CD4-positive, alpha-beta T cell treated with Interleukin-4 for 1 hour (primary cell): ENCODE data around the gene MGME1.
"Not testable (repeated sequence)": the region's sequence is repeated elsewhere in the genome, so short reads cannot be mapped to it uniquely, and the experiment has no call there.

Source experiments
- DNase-seq, 2 donors: peaks; one replicate each; pipeline ENCODE4 v3.0.0-alpha.2; 2020 to 2022

Gene MGME1

GRCh38 chr20:17941087-17941825, 27.6 kb upstream of the MGME1 start:
- no peak for DNase-seq

GRCh38 chr20:17941826-17942196, 27.0 kb upstream of the MGME1 start:
- no peak for DNase-seq

DNA sequence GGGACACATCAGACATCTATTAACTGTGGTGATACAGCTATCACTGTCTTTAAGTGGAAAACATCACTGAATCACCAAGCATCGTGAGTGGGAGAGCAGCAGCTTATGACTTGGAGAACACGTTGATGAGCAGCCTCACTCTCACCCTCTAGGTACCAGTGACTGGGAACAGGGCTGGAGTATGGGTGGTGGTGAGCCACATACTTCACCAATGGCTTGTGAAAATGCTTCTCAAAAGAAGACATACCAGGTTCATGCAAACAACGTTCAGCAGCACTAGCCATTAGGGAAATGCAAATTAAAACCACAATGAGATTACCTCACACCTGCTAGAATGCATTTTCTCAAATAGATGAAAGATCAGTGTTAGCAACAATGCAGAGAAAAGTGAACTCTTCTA, 25.5 kb upstream of the MGME1 start:
- no peak for DNase-seq

DNA sequence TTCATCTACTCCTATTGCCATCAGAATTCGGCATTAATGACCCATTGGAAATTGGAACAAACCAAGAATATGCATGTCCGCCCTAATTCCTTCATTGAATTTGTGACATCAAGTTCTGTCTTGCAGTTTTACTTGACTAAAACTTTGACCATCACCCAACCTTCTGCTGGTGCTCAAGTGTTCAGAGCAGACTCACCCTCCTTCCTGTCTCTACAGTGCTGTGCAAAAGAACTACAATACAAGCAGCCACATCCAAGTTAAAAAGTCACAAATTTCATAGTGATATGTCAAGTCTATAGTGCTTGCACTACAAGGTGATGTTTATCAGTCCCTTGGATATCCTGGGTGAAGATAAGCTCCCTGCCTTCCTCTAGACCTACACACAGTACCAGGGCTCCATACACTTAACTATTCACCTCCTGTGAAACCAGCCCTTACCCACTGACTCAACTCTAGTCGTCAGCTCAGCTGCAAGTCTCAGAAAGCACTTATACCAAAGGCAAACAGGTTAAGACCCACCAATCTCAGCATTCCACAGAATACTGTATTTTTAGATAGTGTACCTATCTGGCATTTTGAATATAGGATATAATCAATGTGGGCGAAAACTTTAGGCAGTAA, 23.9 kb upstream of the MGME1 start:
- DNase-seq: no peak

DNA sequence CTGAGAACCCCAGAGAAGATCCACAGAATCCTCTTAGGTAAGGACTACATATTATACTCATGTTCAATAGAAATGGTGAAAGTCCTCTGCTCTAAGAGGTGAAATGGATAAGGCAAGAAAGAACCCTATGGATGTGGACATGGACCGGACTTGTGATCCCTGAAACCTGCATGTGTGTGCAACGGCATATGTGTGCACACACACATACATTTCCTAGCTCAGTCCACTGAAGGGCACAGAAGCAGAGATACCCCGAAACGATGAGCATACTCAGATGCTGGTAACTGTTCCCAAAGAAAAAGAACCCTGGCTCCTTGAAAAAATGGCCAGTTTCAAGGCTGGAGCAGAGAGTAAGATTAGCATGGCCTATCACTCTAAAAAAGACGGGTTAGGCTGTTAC, 22.8 kb upstream of the MGME1 start:
- no peak for DNase-seq

DNA sequence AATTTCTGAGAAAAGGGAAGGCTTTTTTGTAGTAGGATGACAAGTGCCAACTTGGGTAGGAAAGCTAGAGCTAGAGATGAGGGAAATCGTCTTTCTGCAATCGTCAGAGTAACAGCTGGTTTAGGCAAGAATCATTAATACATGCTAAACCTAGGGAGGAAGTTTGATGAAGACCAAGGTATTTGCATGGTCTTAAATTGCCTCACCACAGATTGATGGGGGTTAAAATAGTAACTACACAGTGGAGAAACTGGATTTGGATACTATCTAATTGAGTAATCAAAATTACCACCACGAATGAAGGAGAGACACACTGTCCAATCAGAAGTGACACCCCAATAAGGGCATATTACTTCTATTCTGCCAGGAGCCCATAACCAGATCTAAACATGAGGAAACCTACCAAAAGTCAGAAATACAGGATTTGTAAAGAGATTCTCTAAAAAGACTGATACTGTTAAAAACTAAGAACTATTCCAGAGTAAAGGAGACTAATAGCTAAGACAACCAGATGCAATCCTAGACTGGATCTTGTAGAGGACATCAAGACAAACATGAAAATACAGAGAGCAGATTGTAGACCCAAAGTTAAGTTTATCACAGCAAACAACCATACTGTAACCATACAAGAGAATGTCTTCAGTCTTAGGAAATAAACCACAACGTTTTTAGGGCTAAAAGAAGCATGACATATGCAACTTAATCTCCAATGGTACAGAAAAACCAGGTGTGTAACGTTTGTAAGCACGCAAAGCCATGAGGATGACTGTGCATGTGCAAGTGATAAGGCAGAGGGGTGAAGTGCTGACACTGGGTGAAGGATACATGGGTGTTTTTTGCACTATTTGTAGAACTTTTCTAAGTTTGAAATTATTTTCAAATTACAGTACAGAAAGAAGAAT, 22.0 kb upstream of the MGME1 start:
- no peak for DNase-seq

- DNase-seq: no peak
Observed at GRCh38 chr20:17947474-17947815, 21.4 kb upstream of the MGME1 start.

DNA sequence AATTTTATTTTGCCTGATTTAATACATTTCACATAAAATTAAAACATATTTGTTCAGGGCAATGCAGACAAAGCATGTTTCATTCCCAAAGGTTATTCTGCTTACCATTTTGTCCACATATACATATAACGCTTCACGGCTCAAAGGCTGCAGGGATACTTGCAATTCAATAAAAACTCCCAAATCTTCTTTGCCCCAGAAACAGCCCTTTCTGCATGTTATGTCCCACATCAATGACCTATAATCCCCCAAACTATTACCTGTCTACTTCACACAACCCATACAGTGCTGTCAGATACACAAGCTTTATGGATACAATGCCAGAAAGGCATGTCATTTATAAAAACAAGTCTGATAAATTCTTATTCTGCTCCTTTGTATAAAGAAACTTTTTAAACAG, 20.4 kb upstream of the MGME1 start:
- no peak for DNase-seq

- DNase-seq: no peak
Observed at GRCh38 chr20:17949899-17950298, 18.9 kb upstream of the MGME1 start.

DNA sequence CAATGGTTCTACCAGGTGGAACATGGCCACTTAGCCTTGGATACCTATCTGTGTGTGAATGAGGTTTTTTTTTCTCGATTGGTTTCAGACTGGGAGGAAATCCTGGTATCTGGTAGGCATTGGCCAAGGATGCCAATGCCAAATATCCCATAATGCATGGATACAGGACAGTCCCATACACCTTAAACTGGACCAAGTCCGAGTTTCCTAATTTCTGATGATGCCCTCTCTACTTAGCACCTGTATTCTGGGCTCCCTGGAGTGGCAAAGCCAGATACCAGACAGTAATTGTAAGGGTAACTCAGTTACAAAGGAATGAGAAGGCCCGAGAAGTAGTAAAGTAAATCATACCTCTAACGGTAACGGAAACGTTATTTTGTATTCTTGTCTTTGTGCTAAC, 18.1 kb upstream of the MGME1 start:
- no peak for DNase-seq

DNA sequence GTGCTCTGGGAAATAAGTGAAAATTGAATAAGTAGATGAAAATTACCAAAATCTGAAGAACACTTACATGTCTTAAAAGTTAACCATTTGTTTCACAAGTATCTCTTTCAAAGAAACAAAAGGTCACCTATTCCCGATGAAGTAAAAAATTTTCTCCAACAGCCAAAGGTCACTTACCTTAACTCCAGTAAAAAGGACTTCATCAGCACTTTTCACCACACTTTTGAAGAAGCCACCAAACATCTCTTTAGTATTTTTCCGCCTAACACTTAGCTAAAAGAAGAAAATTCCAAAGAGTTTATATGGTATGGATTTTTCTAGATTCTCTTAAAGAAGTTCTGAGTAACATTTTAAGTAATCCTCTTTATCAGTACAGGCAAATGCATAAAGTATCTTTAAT, 17.5 kb upstream of the MGME1 start:
- DNase-seq: no peak

- no peak for DNase-seq
Observed at GRCh38 chr20:17952692-17953684, 15.8 kb upstream of the MGME1 start.

DNA sequence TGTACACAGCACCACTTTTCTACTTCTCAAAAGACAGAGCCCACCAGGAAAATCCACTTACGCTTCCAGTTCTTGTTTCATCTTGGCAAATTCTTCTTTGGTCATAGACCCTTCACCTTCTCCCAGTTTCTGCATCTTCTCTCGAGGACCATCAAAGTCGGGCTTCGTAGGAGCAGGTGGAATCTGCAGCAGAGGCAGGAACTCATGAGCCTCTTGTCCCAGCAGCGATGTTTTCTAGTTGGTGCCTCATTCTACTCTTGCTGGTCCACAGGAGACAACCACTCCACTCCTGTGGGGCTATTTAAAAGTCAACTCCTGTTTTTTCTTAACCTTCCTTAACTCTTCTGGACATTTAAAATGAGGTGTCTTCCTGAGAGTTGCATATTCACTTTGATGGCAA, 14.9 kb upstream of the MGME1 start:
- DNase-seq: no peak

GRCh38 chr20:17955302-17955701, 13.5 kb upstream of the MGME1 start:
- DNase-seq: no peak

DNA sequence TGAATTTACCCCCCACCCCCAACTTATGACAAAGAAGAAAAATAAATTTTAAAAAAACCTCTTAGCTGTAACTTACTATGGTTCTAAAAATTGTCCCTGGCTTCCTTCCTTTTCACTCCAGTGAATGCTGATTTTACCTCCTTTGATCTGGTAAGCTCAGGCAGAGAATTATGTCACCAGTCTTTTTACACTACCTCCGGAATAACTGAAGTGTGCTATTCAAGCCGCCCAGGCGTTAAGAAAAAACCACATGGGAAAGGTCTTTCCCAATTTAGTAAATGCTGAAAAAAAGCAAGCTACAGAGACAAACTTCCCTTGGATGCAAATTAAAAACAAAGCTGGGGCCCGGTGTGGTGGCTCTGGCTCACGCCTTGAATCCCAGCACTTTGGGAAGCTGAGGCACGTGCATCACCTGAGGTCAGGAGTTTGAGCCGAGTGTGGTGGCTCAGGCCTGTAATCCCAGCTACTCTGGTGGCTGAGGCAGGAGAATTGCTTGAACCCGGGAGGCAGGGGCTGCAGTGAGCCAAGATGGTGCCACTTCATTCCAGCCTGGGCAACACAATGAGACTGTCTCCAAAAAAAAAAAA, 12.6 kb upstream of the MGME1 start:
- DNase-seq: no peak

DNA sequence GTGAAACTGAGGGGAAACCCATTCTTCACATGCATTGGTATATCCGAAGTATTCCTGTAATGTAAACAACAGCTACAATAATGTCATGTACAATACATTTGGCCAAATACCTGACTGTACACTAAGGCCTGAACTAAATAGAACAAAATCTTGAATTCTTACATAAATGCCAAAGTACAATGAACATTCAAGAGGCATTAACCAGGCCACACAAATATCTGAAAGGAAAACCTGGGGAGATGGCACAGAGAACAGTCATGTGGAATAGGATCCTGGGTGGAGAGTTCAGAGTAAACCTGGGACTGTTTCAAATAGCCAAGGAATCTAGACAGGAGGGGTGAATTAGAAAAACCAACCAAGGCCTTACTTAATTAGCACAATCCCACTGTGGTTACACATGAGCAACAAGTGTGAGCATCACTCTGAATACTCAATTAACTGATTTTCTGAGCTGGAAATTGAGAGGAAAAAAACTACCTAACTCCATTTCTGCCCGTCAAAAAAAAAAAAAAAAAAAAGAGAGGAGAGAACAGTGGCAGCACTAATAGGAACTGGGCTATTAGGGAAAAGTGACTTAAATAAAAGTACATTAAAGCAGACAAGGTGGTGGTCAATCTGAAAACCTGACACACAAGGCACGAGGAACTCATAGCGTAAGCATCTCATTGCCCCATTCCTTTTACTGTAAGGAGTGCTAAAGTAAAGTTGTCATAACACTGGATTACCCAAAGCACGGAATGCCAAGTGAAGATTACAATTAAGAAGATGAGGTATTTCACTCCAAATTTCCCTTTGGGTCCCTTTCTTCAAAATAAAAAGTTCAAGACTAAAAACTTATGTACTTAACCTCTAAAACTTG, 11.1 kb upstream of the MGME1 start:
- no peak for DNase-seq

GRCh38 chr20:17958373-17959256, 10.2 kb upstream of the MGME1 start:
- no peak for DNase-seq

GRCh38 chr20:17959257-17959627, 9.6 kb upstream of the MGME1 start:
- DNase-seq: no peak

GRCh38 chr20:17960400-17960885, 8.4 kb upstream of the MGME1 start:
- DNase-seq: not testable (repeated sequence)

DNA sequence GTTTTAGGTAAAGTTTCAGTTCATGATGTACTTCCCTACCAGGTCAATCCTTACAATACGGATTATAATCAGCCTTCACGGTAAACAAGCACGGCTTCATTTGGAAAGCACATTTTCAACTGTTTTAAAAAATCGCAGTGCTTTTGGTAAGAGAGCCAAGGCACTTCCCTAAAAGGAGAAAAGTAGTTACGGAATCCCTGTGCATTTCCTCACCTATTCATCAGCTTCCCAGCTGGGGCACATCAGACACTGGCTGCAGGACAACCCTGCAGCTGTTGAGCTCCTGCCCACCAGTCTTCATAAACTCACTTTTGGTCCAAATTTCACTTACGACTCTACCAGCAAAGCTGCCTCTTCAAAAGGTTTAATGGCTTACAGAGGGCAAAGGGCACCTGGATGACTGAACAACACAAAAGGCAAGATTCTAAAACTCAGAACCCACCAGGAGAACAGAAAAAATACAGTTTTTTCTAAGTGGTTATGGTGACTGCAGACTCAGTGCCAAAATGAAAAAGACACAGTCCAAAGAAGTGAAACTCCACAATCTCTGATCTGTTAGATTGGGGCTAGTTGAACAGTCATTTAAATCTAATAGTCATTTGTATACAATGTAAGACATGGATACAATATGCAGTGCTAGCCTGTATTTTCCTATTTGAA, 7.8 kb upstream of the MGME1 start:
- no peak for DNase-seq
